Tibial artery (tissue), 4 donors: Measurements from ENCODE around the gene SLC16A9.

ENCODE experiments used
- DNase-seq, 2 donors: peaks; one replicate each; pipeline ENCODE4 v3.0.0-alpha.2; 2019
- H3K27ac ChIP-seq, 2 donors: fragments of 200-600 bp; sonication (generic) in 1 of 2; 1 replicate in 1 of 2; 2 replicates in 1 of 2; pipeline ENCODE4 v1.5.1; 2018 to 2019; ENCODE audit warnings: mild to moderate bottlenecking in 1 of 2
- H3K27me3 ChIP-seq, 2 donors: fragments of 200-600 bp; sonication (generic) in 1 of 2; one replicate each; pipeline versions ENCODE4 v1.5.1 to v1.6.0; 2016 to 2019
- H3K36me3 ChIP-seq, 3 donors: fragments of 200-600 bp; sonication (generic) in 2 of 3; one replicate each; pipeline ENCODE4 v1.5.1; 2016 to 2019; ENCODE audit warnings: mild to moderate bottlenecking in 2 of 3
- H3K4me1 ChIP-seq, 4 donors: fragments of 200-600 bp; sonication (generic) in 2 of 4; 1 replicate in 3 of 4; 2 replicates in 1 of 4; pipeline ENCODE4 v1.5.1; 2016 to 2019
- H3K4me3 ChIP-seq, 2 donors: fragments of 200-600 bp; sonication (generic) in 1 of 2; 1 replicate in 1 of 2; 2 replicates in 1 of 2; pipeline ENCODE4 v1.5.1; 2018 to 2019; ENCODE audit warnings: mild to moderate bottlenecking in 2 of 2
- H3K9me3 ChIP-seq, 3 donors: fragments of 200-600 bp; sonication (generic) in 1 of 3; one replicate each; pipeline ENCODE4 v1.5.1; 2016 to 2019
- intact Hi-C: fragments of 100-400 bp; cut with DNase I; formaldehyde crosslinking; loops from one replicate; pipeline ENCODE4 v1.15.0; 2023; ENCODE audit warnings: low total_unique reads
- TF ChIP-seq, protein P1 (sequence below), 2 experiments: fragments of 200-600 bp in 1 of 2; fragments of 450-650 bp in 1 of 2; IDR thresholded peaks; one replicate each; pipeline ENCODE4 v1.5.1; 2017 to 2019; ENCODE audit warnings: antibody characterized with exemption in 2 of 2, mild to moderate bottlenecking in 1 of 2, moderate library complexity in 1 of 2

SLC16A9 gene

DNA sequence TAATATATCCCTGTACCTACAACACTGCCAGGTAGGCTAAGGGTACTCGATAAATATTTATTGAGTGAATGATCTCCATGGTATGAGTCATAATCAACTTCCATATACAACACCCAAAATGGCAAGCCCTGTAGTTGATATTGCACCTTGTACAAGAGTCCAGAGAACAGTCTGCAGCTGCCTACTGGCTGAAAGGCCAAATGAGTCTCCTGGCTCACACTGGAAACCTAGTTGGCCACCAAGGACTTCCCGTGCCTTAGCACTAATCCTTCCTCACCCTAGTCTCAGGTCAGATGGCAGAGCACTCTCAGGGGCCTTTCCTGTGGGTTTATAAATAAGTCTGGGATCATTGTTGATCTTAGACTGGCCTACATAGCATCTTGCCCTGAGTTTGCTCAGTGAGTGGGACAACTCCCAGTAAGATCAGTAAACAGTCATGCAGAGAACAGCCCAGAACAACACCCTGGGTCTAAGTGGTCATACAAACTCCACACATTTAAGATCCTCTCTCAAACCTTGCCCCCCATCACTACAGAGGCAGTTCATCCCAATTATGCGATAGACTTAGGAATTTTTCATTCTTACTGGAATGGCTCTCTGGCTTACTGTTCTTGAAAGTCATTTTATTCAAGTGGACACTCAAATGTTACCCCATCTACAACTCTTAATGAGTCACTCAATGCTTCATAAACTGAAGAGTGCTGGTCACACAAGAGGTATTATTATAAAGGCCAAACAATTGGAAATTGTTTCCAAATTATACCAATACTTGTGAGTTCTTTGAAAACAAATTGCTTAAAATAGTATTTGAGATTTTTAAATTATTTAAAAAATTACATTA is 14.7 kb upstream of the SLC16A9 start:
- Histone ChIP-seq H3K4me1 (no peaks in the 10 kb centered on the region), H3K36me3 (no peaks in the 10 kb centered on the region), H3K4me3 (no peak overlapping the region), H3K27me3 (no peaks in the 10 kb centered on the region), H3K27ac (no peak overlapping the region), H3K9me3 (peaks cover 0 to 3% (median 0%) of the 10 kb centered on the region in 3 donors)
- no peak for DNase-seq
- TF ChIP-seq, protein P1, sequence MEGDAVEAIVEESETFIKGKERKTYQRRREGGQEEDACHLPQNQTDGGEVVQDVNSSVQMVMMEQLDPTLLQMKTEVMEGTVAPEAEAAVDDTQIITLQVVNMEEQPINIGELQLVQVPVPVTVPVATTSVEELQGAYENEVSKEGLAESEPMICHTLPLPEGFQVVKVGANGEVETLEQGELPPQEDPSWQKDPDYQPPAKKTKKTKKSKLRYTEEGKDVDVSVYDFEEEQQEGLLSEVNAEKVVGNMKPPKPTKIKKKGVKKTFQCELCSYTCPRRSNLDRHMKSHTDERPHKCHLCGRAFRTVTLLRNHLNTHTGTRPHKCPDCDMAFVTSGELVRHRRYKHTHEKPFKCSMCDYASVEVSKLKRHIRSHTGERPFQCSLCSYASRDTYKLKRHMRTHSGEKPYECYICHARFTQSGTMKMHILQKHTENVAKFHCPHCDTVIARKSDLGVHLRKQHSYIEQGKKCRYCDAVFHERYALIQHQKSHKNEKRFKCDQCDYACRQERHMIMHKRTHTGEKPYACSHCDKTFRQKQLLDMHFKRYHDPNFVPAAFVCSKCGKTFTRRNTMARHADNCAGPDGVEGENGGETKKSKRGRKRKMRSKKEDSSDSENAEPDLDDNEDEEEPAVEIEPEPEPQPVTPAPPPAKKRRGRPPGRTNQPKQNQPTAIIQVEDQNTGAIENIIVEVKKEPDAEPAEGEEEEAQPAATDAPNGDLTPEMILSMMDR (IDR thresholded peaks at IDR 0.05): no peak
- intact Hi-C loops: no loop called here

DNA sequence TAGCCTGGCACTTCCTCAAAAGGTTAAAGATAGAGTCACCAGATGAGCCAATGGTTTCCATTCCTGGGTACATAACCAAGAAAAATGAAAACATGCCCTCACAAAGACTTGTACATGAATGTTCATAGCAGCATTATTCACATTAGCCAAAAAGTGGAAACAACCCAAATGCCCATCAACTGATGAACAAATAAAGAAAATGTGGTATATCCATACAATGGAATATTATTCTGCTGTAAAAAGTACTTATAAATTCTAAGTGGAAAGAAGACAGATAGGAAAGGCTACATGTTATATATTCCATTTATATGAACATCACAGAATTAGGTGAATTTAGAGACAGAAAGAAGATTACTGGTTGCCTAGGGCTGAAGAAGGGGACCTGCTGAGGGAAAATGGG is 10.7 kb upstream of the SLC16A9 start:
- intact Hi-C loops: no loop called here
- H3K4me3 ChIP-seq: no peak overlapping the region
- TF ChIP-seq, protein P1 (IDR thresholded peaks at IDR 0.05): no peak
- no peaks in the 10 kb centered on the region for H3K27me3 ChIP-seq
- peaks cover 0 to 3% (median 0%) of the 10 kb centered on the region in 3 donors for H3K9me3 ChIP-seq
- no peaks in the 10 kb centered on the region for H3K36me3 ChIP-seq
- no peak overlapping the region for H3K27ac ChIP-seq
- DNase-seq: no peak
- no peaks in the 10 kb centered on the region for H3K4me1 ChIP-seq

DNA sequence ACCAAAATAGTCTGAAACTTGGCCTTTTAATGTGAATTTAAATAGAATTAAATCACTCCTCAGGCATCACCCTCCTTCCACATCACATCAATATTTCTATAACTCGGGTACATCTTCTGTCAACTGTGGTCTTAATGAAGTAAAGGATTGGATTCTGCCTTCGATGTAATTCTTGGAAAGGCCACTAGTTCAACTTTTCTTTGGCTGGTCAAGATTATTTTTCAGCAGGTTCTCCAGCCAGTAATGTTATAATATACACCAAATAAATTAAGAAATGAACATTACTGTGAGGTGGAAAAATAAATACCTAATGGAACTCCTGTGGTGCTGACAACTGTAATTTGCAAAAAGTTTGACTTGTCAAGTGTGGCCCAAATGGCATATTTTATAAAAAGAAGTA is 9.7 kb upstream of the SLC16A9 start:
- Histone ChIP-seq H3K4me1 (no peaks in the 10 kb centered on the region), H3K27me3 (no peaks in the 10 kb centered on the region), H3K36me3 (no peaks in the 10 kb centered on the region), H3K4me3 (no peak overlapping the region), H3K27ac (no peak overlapping the region), H3K9me3 (peaks cover 0 to 3% (median 0%) of the 10 kb centered on the region in 3 donors)
- TF ChIP-seq, protein P1 (IDR thresholded peaks at IDR 0.05): peak; percentile 10 to 13
- intact Hi-C loops: no loop called here
- DNase-seq: no peak

DNA sequence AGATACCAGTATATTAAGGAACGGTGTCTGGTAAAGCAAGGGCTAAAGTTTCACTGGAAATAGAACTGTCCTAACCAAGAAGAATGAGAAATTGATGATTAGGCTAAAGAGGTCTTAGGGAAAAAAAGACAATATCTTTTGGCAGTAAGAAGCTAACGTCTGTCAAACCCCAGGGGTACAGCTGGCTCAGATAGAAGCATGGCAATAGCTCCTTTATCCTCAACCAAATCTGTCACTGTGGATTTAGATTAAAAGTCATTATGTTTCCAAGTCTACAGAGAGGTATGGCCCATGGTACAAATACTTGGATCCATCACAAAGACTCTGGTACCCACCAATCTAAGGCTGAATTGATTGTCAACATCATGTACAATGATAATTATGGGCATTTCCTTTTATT is 8.6 kb upstream of the SLC16A9 start:
- H3K4me1 ChIP-seq: no peaks in the 10 kb centered on the region
- intact Hi-C loops: no loop called here
- H3K36me3 ChIP-seq: no peaks in the 10 kb centered on the region
- no peaks in the 10 kb centered on the region for H3K27me3 ChIP-seq
- H3K4me3 ChIP-seq: no peak overlapping the region
- H3K27ac ChIP-seq: no peak overlapping the region
- H3K9me3 ChIP-seq: peaks cover 0 to 3% (median 0%) of the 10 kb centered on the region in 3 donors
- DNase-seq: no peak
- TF ChIP-seq, protein P1 (IDR thresholded peaks at IDR 0.05): no peak

DNA sequence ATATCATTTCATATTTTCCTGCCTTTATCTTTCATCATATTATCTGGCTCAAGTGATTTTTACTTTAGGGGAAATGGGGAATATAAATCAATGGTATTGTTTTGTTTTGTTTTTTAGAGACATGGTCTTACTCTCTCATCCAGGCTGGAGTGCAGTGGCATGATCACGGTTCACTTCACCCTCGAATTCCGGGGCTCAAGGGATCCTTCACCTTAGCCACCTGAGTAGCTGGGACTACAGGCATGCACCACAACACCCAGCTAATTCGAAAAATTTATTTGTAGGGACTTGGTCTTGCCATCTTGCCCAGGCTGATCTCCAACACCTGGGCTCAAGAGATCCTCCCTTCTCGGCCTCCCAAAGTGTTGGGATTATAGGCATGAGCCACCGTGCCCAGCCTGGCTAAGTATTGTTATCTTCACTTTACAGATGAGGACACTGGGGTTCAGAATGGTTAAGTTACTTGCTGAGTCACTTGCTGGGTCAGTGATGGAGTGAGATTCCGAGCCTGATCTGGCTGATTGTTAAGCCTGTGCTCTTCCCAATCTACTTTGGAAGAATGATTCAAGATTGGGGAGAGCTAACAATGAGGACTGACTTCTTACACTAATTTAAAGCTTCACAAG is 3.7 kb upstream of the SLC16A9 start:
- no peak overlapping the region for H3K4me3 ChIP-seq
- no peak for DNase-seq
- no peaks in the 10 kb centered on the region for H3K9me3 ChIP-seq
- H3K4me1 ChIP-seq: peaks cover 0 to 33% (median 19%) of the 10 kb centered on the region in 4 donors
- TF ChIP-seq, protein P1 (IDR thresholded peaks at IDR 0.05): no peak
- no peak overlapping the region for H3K27ac ChIP-seq
- no peaks in the 10 kb centered on the region for H3K27me3 ChIP-seq
- intact Hi-C loops: no loop called here
- no peaks in the 10 kb centered on the region for H3K36me3 ChIP-seq
